Epidermal melanocyte (primary cell): ENCODE measurements around the gene CRPPA.

Experiments used
- DNase-seq: peaks from one replicate; pipeline ENCODE4 v3.0.0; 2011; ENCODE audit warnings: low spot score; ENCODE audit not compliant: insufficient read length

The CRPPA gene

GRCh38 chr7:16423761-16424160 is 2.4 kb upstream of the CRPPA start:
- DNase-seq, result no peak

GRCh38 chr7:16422917-16423316 is 1.6 kb upstream of the CRPPA start:
- no peak for DNase-seq

DNA sequence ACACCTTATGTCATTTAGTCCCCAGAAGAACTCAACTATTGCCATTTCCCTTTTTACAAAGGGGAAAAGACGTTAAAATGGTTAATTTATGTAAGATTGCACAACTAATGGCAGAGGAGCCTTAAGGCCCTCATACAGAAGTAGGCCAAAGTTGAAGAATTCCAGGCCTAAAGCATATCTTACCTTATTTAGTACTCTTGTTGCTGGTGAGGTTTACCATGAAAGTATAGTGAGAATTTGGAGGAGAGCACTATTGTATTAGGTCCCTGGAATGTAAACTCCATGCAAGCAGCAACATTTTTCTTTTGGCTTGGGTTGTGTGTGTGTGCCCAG is 731 bp upstream of the CRPPA start:
- no peak for DNase-seq

GRCh38 chr7:16420649-16421332 is 547 bp downstream of the CRPPA start:
- peak; percentile 67 for DNase-seq

DNA sequence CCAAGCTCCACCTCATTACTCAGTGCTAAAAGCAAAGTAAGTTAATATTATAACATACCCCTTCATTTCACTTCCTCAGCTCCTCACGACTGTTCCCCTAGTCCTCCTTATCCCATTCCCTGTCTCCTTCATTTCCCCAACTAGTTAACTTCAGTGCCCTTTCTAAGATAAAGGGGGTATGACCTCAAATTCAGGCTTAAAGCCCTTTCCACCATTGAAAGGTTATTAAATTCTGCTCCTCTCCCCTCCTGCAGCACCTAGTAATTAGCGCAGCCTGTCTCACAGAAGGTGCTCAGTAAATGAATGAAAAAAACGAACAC is 1.0 kb downstream of the CRPPA start:
- DNase-seq, result no peak

DNA sequence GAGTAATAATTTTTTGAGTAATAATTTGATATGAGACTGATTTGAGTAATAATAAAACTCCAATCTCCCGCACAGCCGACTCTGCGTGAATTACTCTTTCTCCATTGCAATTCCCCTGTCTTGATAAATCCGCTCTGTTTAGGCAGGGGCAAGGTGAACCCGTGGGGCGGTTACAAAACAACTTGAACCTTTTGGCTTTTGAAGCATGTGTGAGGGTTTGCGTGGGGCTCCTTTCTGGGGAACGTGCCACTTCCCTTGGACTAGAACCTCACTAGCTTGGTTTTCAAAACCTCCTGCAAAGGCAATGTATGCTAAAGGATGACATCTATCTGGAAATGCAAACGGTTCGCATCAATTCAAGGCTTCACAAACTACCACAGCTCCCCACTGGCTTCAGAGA is 1.5 kb downstream of the CRPPA start:
- DNase-seq, result no peak

DNA sequence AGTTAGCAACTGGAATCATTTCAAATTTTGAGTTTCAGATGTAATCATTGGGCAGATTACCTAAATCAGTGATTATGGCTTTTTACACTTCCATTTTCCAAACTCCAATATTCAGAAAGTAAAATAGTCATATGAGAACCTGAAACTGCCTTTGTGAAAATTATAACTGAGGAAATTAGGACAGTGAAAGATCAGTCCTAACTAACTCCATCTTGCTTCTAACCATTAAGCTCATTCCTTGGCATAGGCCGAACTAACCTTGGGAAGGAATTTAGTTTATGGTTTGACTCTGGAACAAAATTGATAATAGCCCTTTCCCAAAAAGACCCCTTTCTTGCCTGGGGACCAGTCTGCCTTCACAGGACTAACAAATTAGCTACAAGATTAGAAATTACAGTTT is 2.2 kb downstream of the CRPPA start:
- DNase-seq, result no peak

- DNase-seq, result no peak
Observed at GRCh38 chr7:16417906-16418305, 3.4 kb downstream of the CRPPA start.

- no peak for DNase-seq
Observed at GRCh38 chr7:16416289-16417282, 4.8 kb downstream of the CRPPA start.

GRCh38 chr7:16412274-16413254 is 8.8 kb downstream of the CRPPA start:
- DNase-seq, result no peak

- no peak for DNase-seq
Observed at GRCh38 chr7:16411391-16411790, 9.9 kb downstream of the CRPPA start.

GRCh38 chr7:16409777-16410176 is 11.6 kb downstream of the CRPPA start:
- DNase-seq, result peak; percentile 21

- no peak for DNase-seq
Observed at GRCh38 chr7:16404636-16405035, 16.7 kb downstream of the CRPPA start.

DNA sequence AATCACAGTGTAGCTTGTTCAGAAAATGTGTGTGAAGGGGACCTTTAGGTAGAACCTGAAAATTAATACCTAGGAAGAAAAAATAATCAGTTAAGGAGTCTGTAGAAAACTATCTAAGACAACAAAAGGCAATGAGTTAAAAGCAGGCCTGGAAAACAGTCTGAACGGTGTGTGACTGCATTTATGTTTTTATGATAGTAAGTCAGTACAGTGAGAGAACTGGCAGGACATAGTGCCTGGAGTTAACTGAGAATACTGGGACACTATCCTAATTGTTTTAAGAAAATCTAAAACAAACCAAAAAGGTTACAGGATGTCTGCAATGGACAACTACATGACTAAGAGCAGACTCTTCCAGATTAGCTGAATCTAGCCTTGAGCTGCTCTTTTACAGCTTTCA is 17.9 kb downstream of the CRPPA start:
- DNase-seq, result no peak

- DNase-seq, result no peak
Observed at GRCh38 chr7:16402940-16403339, 18.4 kb downstream of the CRPPA start.

GRCh38 chr7:16402091-16402490 is 19.2 kb downstream of the CRPPA start:
- DNase-seq, result no peak

DNA sequence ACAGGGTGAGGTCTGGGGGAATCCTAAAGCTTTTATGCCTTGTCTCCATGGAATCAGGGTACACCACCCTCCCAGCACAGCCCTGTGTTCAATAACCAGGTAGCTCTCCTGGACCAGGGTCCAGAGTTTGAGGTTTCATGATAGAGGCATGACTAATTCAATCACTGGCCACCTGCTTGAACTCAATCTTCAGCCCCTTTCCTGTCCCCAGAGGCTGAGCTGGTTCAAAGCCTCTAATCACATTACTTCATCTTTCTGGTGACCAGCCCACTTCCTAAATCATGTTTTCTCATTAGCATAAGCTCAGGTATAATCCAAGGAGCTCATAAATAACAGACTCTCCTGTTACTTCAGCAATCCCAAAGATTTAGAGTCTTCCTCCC is 20.5 kb downstream of the CRPPA start:
- no peak for DNase-seq

DNA sequence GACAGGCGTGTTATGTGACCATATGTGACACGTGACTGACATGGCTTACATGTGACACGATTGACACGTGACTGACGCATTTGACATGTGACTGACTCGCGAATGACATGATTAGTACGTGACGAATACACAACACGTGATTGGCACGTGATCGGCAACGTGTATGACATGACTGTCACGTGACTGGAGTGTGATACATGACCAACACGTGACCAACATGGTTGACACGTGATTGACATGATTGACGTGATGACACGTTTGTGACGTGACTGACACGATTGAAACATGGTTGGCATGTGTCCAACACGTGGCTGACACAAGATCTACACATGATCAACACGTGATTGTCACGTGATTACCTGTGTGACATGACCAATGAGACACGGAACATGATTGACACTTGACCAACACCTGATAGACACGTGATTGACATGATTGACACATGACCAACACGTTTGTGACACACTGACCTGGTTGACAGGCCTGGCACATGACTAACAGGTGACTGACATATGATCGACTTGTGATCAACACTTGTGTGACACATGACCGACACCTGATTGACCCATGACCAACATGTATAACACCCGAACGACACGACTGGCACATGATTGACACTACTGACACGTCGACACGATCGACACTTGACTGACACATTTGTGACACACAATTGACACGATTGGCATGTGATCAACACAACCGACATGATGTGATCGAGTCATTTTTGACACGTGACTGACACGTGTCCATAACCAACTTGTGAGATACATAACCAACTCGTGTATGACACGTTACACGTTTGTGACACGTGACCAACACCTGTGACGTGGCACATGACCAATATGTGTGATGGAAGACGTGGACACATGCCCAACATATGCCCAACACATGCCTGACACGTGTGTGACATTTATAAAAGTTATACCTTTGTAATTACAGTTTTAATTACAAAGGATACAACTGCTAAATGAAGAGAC is 21.1 kb downstream of the CRPPA start:
- no peak for DNase-seq

- DNase-seq, result no peak
Observed at GRCh38 chr7:16399265-16399831, 22.0 kb downstream of the CRPPA start.
